ENCODE results near the gene DAAM1.

GRCh38 chr14:59344016-59344415 is 155.5 kb downstream of the DAAM1 start:
- TF ChIP-seq POLR2AphosphoS5 (IDR thresholded peaks at IDR 0.05) (no peak), POLR2A (IDR thresholded peaks at IDR 0.05) (no peak)
